ENCODE data around the gene MPC1L.

The MPC1L gene

DNA sequence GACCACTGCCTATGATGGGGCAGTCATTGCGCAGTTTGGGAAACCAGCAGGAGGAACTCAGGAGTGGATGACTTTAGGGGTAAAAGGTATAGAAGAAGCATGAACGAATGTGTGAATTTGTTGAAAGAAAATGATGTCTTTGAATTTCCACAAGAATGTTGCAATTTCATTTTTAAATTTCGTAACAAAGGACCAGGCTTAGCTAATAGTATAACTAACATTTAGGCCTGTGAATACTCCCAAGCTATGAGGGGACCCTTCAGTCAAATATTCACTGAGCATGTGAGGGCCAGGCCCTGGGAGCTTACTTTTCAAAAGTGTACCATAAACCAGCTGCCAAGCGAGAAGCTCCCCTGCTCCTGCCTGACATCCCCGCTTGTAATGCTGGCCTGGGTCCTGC lies 5.3 kb downstream of the MPC1L start:
- no peak for DNase-seq (ENCODE audit: low read depth)

DNA sequence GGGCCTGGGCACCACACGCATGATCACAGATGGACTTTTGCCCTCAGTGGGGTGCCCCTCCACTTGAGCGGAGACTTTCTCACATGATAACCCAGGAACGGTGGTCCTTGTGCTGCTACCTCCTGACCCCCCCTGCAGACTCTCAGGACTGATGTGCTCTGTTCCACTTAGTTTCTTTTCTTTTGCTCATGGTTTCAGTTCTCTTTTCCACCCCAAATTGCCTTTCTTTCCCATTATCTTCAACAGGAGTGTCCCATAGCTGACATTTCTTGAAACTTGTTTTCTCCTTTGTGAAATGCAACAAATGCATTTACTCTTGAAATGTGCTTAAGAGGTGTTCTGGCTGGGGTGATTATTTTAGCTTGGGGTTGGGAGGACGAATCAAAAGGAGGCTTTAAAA lies 9.0 kb downstream of the MPC1L start:
- DNase-seq (ENCODE audit: low read depth), result no peak

DNA sequence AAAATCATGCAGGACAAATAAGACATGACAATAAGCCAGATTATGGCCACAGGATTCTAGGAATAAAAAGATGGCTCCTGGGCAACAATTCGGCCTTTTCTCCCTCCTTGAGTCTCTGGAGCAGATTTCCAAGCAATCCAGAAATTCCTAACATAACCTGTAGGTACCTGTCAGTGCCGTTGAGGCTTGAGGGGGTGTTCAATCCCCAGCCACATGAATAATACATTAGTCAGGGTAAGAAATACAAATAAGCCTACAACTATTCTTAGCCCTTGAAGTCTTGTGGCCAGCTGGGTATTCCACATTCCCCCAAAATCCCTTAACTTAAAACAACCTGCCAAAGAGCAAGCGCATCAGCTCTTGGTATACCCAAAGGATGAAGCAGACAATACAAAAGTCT lies 14.5 kb downstream of the MPC1L start:
- no peak for DNase-seq (ENCODE audit: low read depth)

DNA sequence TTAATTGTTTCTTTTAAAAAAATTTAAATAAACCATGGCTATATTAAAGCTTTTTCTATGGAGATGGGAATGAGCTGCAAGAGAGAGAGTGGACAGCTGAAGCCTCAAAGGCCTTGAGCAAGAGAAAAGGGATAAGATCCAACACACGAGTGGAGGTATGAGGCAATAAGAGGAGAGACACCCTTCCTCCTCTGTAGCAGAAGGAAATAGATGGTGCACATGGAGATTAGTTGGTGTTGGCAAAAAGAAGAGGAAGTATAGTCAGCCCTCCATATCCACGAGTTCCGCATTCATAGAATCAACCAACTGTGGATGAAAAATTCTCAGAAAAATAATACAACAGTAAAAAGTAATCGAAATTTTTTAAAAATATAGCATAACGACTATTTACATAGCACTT lies 20.9 kb downstream of the MPC1L start:
- DNase-seq (ENCODE audit: low read depth), result no peak

DNA sequence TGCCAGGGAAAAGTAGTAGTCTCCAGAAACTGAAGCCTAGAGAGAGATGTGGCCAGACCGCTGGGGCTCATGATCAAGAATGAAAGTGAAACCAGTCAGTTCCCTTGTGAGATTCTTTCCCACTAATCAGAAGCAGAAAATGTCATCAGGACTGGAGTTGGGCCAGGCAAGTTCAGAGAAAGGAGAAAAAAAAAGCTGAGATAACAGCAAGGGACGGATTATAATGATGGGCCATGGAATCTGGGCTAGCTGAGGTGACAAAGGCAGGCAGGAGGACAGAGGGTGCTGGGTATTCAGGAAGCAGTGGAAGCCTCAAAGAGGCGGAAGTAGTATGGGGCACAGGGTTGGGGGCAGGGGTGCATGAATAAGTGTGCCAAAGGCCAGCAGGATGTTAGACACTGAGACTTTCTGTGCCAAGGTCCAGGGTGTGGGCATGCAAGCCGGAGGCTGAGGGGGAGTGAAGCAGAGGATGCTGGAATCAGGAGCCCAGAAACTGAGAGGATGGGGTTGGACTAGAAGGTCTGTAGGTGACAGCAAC lies 21.7 kb downstream of the MPC1L start:
- peak; percentile 9 for DNase-seq (ENCODE audit: low read depth)

DNA sequence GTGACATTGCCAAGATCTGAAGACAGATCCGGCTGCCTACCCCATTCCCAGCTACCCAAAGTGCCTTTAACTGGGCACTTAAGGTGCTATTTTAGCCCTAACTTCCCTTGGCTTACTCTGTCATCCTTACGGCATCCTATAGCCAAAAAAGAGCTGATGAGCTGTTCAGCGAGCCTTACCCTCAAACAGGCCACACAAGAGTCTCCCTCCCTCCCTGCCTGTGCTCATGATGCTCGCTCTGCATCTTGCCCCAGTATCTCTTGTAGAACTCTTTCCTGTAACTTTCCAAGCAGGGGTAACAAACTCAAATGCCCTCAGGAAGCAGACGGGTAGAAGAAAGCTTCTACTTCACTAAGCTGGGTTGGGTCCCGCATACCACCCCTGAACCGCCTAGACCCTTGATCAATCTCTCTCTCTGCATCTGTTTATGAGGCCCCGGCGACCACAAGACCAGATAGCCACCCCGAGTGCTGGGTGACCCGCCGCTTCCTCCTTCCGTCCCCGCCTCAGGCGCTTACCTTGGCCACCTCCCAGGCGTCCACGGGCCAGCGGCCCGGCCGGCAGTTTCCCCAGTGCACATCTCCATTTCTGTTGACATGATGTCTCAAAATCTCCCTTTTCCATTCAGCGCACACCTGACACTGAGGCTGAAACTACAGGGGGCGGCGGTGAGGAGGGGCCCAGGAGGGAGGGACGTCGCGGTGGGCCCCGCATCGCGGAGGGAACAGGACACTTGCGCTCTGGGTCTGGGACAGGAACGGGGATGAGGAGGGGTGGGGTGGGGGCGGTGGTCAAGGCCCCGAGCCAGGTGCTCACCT lies 23.5 kb downstream of the MPC1L start:
- DNase-seq (ENCODE audit: low read depth), result peak; percentile 33

DNA sequence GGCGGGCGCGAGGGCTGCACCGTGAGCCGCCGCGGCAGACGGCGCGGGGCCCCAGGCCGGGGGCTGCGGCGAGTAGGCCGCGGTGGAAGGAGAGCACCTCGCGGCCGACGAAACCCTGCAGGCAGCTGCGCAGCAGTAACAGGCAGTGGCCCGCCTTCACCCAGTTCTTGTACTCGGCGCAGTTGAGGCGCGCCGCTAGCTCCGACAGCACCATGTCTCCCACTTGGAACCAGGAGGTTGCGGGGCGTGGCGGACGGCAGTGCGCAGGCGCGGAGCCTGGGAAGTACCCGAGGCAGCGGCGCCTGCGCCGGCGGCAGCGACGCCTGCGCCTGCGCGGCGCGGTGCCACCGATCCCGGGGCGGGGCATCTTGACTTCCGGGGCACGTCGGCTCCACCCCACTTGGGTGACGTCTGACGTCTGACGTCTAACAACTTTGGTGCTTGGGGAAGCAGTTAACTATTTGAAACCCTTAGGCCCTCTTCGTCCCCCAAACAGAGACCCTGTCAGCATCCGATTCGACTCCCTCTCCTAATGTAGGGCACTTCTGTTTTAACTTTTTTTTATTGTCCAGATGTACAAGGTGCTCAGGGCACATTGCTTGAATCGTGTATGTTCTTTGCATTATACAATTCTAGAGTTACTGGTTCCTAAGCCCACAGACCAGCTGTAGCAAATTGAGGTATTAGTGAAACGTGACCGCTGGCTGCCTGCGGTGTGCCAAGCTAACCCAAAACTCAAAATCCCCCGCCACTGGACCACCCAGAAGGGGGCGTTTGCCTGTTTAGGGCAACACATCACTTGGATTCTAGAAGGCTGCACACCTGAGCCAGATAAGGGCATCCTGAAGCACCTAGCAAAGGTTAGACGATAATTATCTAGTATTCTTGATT lies 24.3 kb downstream of the MPC1L start, which contains the start of gene CXorf38:
TSS of gene CXorf38 (minus strand) at position 255 of the 891 bp plus-strand sequence. CDS start at position 214, 41 bp downstream.
- DNase-seq (ENCODE audit: low read depth), result peak; percentile 94

DNA sequence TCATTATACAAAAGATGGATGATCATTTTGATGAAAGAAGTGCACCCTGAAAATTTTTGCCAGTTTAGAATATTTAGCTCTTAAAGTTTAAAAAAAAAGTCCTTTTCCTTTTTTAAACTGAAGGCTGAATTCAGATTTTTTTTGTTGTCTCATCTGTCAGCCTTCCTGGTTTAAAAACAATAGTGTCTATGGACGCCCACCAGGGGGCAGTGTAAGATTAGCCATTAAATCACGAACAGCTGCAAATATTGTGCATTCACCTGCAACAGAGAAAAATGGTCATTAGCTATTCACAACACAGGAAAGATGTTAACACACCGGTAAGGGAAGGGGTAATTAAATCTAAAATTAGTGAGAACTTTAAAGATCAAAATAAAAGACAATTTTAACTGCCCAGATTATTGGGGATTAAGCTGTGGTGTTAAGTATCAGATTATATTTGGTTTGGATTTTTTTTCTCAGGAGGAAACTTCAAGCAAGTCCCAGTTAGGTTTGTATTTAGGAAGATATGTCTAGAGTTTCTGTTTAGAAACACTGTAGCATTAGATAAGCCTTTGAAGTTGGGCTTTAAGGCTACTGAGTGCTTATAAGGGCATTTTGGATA lies 28.5 kb downstream of the MPC1L start:
- DNase-seq (ENCODE audit: low read depth), result peak; percentile 65

DNA sequence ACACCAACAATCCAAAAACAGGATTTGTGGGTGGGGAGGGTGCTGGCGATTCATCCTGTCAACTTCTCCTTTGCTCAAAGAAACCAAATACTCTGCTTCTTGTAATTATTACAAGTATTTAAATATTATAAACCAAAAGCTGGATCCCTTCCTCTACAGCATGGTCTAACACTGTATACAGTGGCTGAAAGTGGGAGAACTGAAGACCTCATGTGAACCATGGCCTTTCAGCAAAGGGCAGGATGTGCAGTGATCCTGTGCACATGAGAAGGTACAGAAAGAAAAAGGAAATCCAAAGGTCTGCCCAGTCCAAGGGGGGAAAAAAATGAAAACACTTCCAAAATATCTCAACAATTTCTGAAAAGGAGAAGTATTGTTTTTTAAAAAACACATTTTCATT lies 29.4 kb downstream of the MPC1L start:
- no peak for DNase-seq (ENCODE audit: low read depth)

DNA sequence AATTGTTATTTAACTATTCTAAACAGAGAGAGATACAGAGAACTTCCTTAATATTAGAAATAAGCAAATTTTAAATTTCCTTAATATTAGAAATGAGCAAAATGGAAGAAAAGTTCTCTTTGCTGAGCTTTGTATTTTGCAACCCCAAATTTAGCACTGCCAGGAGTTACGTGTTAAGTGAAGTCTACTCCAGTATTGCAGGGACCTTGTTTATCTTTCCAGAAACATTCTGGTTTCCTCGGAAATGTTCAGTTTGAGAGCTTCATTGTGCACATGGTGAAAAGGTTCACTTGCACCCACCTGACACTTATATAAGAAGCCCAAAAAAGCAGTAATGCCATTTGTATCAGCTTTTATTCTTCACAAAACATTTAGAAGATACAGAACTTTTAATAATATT lies 30.3 kb downstream of the MPC1L start:
- no peak for DNase-seq (ENCODE audit: low read depth)

DNA sequence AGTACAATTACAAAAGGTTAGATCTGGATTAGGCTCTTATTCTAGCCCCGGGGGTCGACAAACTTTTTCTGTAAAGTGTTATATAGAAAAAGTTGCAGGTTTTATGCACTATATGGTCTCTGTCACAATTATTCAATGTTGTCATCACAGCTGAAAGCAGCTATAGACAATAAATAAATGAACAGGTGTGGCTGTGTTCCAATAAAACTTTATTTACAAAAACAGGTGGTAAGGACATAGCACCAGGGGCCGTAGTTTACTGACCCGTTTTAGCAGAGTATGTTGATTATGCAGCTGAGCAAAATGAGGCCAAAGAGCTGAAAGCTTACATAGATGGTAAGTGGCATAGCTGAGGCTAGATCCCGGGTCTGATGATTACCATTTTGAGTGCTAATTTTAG lies 37.2 kb downstream of the MPC1L start:
- DNase-seq (ENCODE audit: low read depth), result no peak

DNA sequence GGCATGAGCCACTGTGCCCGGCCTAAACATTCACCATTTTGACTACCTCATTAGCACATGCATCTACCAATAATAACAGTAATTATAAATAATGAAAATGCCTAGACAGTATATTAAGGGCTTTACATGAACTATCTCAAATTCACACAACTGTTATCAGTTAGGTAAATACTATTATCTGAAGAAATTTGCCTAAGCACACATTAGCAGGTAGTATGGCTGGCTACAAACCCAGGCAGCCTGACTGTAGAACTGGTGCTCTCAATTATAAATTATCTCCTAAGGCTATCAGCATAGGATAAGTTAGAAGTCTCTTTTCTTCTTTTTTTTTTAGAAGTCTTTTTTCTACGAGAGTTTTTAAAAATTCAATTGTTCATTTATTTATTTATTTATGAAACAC lies 38.3 kb downstream of the MPC1L start:
- no peak for DNase-seq (ENCODE audit: low read depth)

DNA sequence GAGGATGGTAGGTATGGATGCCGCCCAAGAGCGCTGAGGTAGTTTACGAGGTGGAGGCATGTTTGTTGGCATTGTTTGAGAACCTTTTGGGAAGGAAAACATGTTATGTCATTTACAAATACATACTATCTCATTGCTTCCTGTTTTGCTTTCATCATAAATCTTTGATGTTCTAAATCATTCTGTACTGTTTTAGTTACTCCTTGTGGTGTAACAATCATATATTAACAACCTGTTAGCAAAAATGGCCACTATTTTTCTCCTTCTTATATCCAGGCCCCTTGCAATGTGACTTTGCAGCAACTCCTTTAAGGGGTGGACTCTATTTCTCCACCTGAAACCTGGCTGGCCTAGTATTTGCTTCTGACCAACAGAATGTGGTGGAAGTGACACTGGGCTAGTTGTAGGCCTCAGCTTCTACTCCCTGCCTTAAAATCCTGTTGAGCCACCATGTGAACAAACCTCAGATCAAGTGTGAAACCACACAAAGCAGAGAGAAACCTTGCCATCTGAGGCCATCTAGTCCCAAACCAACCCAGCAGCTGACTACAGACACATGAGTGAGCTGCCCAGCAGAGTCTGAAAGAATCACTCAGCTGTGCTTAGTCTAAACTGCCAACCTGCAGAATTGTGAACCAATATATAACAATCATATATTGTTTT lies 40.0 kb downstream of the MPC1L start:
- no peak for DNase-seq (ENCODE audit: low read depth)

DNA sequence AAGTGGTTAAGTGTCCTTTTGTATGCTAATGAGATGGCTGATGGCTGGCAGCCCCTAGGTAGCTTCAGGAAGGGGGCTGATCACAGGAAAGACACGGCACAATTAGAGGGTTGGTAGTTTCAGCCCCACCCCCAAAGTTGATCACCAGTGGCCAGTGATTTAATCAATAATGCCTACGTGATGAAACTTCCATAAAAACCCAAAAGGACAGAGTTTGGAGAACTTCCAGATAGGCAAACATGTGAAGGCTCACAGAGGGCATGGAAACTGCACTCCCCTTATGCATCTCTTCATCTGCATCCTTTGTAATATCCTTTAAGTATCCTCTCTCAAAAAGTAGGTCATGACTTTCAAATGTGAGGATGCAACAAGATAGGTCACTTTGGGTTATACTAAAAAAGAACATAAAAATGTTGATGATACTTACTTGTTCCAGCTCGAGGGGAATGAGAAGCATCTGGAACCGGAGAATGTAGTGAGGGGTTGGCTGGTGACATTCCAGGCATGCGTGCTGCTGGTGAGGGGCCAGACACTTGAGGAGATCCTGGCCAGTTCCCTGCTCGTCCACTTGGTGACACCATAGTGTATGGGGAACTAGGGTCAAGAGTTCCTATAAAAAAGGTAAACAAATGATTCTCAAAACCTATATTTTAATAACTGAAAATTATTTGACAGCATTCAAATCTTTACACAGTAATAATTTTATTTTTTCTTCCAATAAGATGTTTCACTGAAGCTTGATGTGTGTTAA lies 40.8 kb downstream of the MPC1L start:
- DNase-seq (ENCODE audit: low read depth), result no peak

DNA sequence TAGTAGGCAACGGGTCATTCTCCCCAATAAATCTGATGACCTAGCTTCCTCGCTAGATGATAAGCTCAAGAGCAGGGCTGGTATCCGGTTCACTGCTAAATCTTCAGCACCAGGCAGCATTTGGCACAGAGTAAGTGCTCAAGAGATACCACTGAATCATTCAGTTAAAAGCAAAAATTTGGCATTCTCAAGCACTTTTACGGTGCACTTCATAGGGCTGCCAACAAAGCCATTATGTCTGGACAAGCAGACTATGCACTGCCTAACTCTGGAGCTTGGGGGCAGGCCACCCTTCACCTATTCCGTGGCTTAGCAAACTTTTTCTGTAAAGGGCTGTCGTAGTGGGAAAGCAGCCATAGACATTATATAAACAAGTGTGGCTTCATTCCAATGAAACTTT lies 47.9 kb downstream of the MPC1L start:
- no peak for DNase-seq (ENCODE audit: low read depth)
